HEK293T (cell line): ENCODE results near the gene CLEC1A.

Experiments
- ARNT ChIP-seq: fragments of 450-650 bp; IDR thresholded peaks from 2 replicates; pipeline ENCODE4 v1.6.1; 2017; ENCODE audit warnings: mild to moderate bottlenecking
- FOXM1 ChIP-seq: fragments of 450-650 bp; IDR thresholded peaks from 2 replicates; pipeline ENCODE4 v1.6.1; 2017; ENCODE audit warnings: mild to moderate bottlenecking, borderline replicate concordance
- NFRKB ChIP-seq: fragments of 450-650 bp; IDR thresholded peaks from 2 replicates; pipeline ENCODE4 v1.6.1; 2016; ENCODE audit warnings: mild to moderate bottlenecking, moderate library complexity

DNA sequence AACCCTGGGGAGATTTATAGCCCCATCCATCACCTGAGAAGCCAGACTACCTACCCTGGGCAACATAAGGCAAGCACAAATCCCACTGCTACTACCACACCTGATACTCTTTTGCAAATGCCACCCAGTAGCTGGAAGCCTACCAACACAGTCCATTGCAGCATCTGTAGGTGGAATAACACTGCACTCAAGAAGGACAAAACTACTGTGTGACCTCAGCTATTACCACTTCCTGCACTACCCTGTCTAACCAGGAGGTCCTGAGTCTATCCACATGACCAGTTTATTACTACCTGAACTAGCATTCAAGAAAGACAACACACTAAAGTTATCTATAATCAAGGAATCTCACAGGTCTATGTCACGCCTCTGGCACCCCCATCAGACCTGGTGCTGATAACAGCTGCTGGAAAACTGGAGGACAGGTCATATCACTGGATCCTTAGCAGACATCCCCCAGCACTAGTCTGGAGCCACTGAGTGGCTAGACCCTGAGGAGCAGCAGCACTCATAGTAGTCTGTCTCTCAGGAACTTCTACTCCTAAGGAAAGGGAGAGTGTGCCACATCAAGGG, 2.9 kb upstream of the CLEC1A start:
- no peak for TF ChIP-seq FOXM1
- no peak for TF ChIP-seq ARNT
- TF ChIP-seq NFRKB, result no peak
